ENCODE measurements around the gene ZMIZ1. TPM values are rescaled to one million over a fixed set of nuclear protein-coding genes. Genes with fewer than 3 reads are reported as not detected.

Gene ZMIZ1
- total RNA-seq, 1 experiment from 2014 or later: 28.4 TPM

GRCh38 chr10:79230328-79230830, 161.6 kb downstream of the ZMIZ1 start:
- no peak overlapping the region for H3K27ac ChIP-seq (ENCODE audit: low read depth, low read length)
- TF ChIP-seq CBX3 (IDR thresholded peaks at IDR 0.05; ENCODE audit: low read depth): no peak
- TF ChIP-seq CTCF (IDR thresholded peaks at IDR 0.05 in 2 of 3, conservative IDR thresholded peaks at IDR 0.05 in 1 of 3; ENCODE audit: borderline replicate concordance in 1 of 3, insufficient read depth in 1 of 3, low read depth in 2 of 3, low read length in 2 of 3): no peak
- TF ChIP-seq ZBTB33 (IDR thresholded peaks at IDR 0.05; ENCODE audit: extremely low read depth, insufficient replicate concordance, low read length): no peak
- no peak for TF ChIP-seq YY1 (IDR thresholded peaks at IDR 0.05; ENCODE audit: extremely low read depth, insufficient replicate concordance, low read depth, low read length)
- TF ChIP-seq ZNF274 (IDR thresholded peaks at IDR 0.05; ENCODE audit: low read depth, low read length): no peak
- no peak for TF ChIP-seq TCF7L2 (IDR thresholded peaks at IDR 0.05; ENCODE audit: borderline replicate concordance, extremely low read depth, insufficient read depth, insufficient read length)
- no peak for TF ChIP-seq FOSL1 (IDR thresholded peaks at IDR 0.05; ENCODE audit: low read depth)
- TF ChIP-seq POLR2A (IDR thresholded peaks at IDR 0.05; ENCODE audit: borderline replicate concordance, extremely low read depth, insufficient read depth, insufficient read length): no peak
- no peak for TF ChIP-seq CEBPB (IDR thresholded peaks at IDR 0.05; ENCODE audit: low read depth)
- TF ChIP-seq JUND (IDR thresholded peaks at IDR 0.05): no peak
- TF ChIP-seq ZFX (IDR thresholded peaks at IDR 0.05): no peak
- TF ChIP-seq EZH2phosphoT487 (IDR thresholded peaks at IDR 0.05; ENCODE audit: borderline replicate concordance): no peak
- TF ChIP-seq REST (IDR thresholded peaks at IDR 0.05; ENCODE audit: low read depth): no peak
- TF ChIP-seq EGR1 (IDR thresholded peaks at IDR 0.05; ENCODE audit: low read depth): no peak
- no peak for TF ChIP-seq SP1 (IDR thresholded peaks at IDR 0.05; ENCODE audit: low read depth)
- TF ChIP-seq EZH2 (IDR thresholded peaks at IDR 0.05): no peak
- no peak for TF ChIP-seq ATF3 (IDR thresholded peaks at IDR 0.05)
- H4K20me1 ChIP-seq (ENCODE audit: insufficient read depth): no peaks in the 10 kb centered on the region
- intact Hi-C loops (cut with micrococcal nuclease): no loop called here
- H3K4me1 ChIP-seq (ENCODE audit: control insufficient read depth in 1 of 2, insufficient read depth in 2 of 2, low read length in 2 of 2): no peaks in the 10 kb centered on the region
- H3K4me2 ChIP-seq (ENCODE audit: low read length): no peak overlapping the region
- H2AFZ ChIP-seq (ENCODE audit: low read depth, low read length, poor library complexity, severe bottlenecking): no peak overlapping the region
- ChIA-PET POLR2A (no interaction called here), RAD21 (ENCODE audit: low non-redundant PET in 1 of 2, low total read pairs in 2 of 2, uncharacterized antibody in 2 of 2, unreplicated experiment in 2 of 2) (no interaction called here), CTCF (no interaction called here)
- no peak overlapping the region for H3K9ac ChIP-seq (ENCODE audit: low read length)
- no peaks in the 10 kb centered on the region for H3K27me3 ChIP-seq (ENCODE audit: insufficient read depth, low read length)
- BruUV-seq (replicated peaks): no TSS peak
- no peaks in the 10 kb centered on the region for H3K9me3 ChIP-seq (ENCODE audit: control insufficient read depth in 1 of 2, insufficient read depth in 1 of 2, low read depth in 1 of 2, low read length in 2 of 2)
- DNase-seq (ENCODE audit: low read depth, low spot score): no peak
- no peak for ATAC-seq
- no peaks in the 10 kb centered on the region for H3K79me2 ChIP-seq (ENCODE audit: insufficient read depth, low read length)
- no peak overlapping the region for H3K4me3 ChIP-seq (replicated peaks in 1 of 2; ENCODE audit: low read depth in 1 of 2, low read length in 2 of 2)
- no peaks in the 10 kb centered on the region for H3K36me3 ChIP-seq (ENCODE audit: control insufficient read depth in 1 of 2, insufficient read depth in 2 of 2, low read length in 2 of 2)
- H3K9me2 ChIP-seq (ENCODE audit: insufficient read depth): no peaks in the 10 kb centered on the region
